Type B pancreatic cell (in vitro differentiated cells): ENCODE measurements around the gene HMOX1. TPM values are rescaled to one million over a fixed set of nuclear protein-coding genes. Genes with fewer than 3 reads are reported as not detected.

ENCODE experiments used
- DNase-seq: peaks from one replicate; pipeline ENCODE4 v3.0.0; 2021; ENCODE audit warnings: mixed read lengths; ENCODE audit not compliant: unreplicated experiment; ENCODE audit errors: extremely low spot score
- H3K27ac Mint-ChIP-seq: 2 replicates; pipeline ENCODE4 v1.8.0; 2021; ENCODE audit warnings: mild to moderate bottlenecking, mixed read lengths
- H3K27me3 Mint-ChIP-seq: 2 replicates; pipeline ENCODE4 v1.8.0; 2021; ENCODE audit warnings: mixed read lengths
- H3K36me3 Mint-ChIP-seq: 2 replicates; pipeline ENCODE4 v1.8.0; 2021; ENCODE audit warnings: mixed read lengths
- H3K4me1 Mint-ChIP-seq: one replicate; pipeline ENCODE4 v1.8.0; 2021; ENCODE audit warnings: mixed read lengths; ENCODE audit not compliant: unreplicated experiment
- H3K4me3 Mint-ChIP-seq: 2 replicates; pipeline ENCODE4 v1.8.0; 2021; ENCODE audit warnings: mild to moderate bottlenecking, mixed read lengths
- H3K9me3 Mint-ChIP-seq: 2 replicates; pipeline ENCODE4 v1.8.0; 2021; ENCODE audit warnings: mixed read lengths
- total RNA-seq: library from RNA; stranded (reverse); gene quantifications from 2 replicates; pipeline ENCODE4 v1.2.1, GENCODE V29; 2021; ENCODE audit warnings: low replicate concordance
- TF ChIP-seq, protein P1 (sequence below): fragments of 200-600 bp; sonication (generic); conservative IDR thresholded peaks from 2 replicates; pipeline ENCODE4 v1.5.0; 2021; ENCODE audit warnings: antibody characterized with exemption, mild to moderate bottlenecking

HMOX1 gene
- total RNA-seq, 1 donor from 2014 or later = 4.1 TPM

- Mint-ChIP-seq H3K27me3 (peaks cover 5% of the 10 kb centered on the region), H3K9me3 (no peaks in the 10 kb centered on the region), H3K27ac (no peak overlapping the region), H3K4me1 (peaks cover 20% of the 10 kb centered on the region), H3K36me3 (no peaks in the 10 kb centered on the region), H3K4me3 (no peak overlapping the region)
- DNase-seq = no peak
- TF ChIP-seq, protein P1, sequence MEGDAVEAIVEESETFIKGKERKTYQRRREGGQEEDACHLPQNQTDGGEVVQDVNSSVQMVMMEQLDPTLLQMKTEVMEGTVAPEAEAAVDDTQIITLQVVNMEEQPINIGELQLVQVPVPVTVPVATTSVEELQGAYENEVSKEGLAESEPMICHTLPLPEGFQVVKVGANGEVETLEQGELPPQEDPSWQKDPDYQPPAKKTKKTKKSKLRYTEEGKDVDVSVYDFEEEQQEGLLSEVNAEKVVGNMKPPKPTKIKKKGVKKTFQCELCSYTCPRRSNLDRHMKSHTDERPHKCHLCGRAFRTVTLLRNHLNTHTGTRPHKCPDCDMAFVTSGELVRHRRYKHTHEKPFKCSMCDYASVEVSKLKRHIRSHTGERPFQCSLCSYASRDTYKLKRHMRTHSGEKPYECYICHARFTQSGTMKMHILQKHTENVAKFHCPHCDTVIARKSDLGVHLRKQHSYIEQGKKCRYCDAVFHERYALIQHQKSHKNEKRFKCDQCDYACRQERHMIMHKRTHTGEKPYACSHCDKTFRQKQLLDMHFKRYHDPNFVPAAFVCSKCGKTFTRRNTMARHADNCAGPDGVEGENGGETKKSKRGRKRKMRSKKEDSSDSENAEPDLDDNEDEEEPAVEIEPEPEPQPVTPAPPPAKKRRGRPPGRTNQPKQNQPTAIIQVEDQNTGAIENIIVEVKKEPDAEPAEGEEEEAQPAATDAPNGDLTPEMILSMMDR = no peak
These were observed 32.8 kb upstream of the HMOX1 start for GRCh38 chr22:35348026-35348590.

GRCh38 chr22:35348703-35349102 lies 32.2 kb upstream of the HMOX1 start:
- no peak overlapping the region for H3K27ac Mint-ChIP-seq
- H3K36me3 Mint-ChIP-seq = no peaks in the 10 kb centered on the region
- no peak for DNase-seq
- H3K9me3 Mint-ChIP-seq = no peaks in the 10 kb centered on the region
- H3K27me3 Mint-ChIP-seq = peaks cover 5% of the 10 kb centered on the region
- no peak overlapping the region for H3K4me3 Mint-ChIP-seq
- TF ChIP-seq, protein P1 = no peak
- H3K4me1 Mint-ChIP-seq = peaks cover 20% of the 10 kb centered on the region

GRCh38 chr22:35349368-35349703 lies 31.6 kb upstream of the HMOX1 start:
- no peaks in the 10 kb centered on the region for H3K36me3 Mint-ChIP-seq
- DNase-seq = no peak
- TF ChIP-seq, protein P1 = no peak
- H3K4me1 Mint-ChIP-seq = peaks cover 20% of the 10 kb centered on the region
- peak overlapping the region; percentile 20 for H3K4me3 Mint-ChIP-seq
- H3K27ac Mint-ChIP-seq = peak overlapping the region; percentile 39
- peaks cover 5% of the 10 kb centered on the region for H3K27me3 Mint-ChIP-seq
- H3K9me3 Mint-ChIP-seq = no peaks in the 10 kb centered on the region

DNA sequence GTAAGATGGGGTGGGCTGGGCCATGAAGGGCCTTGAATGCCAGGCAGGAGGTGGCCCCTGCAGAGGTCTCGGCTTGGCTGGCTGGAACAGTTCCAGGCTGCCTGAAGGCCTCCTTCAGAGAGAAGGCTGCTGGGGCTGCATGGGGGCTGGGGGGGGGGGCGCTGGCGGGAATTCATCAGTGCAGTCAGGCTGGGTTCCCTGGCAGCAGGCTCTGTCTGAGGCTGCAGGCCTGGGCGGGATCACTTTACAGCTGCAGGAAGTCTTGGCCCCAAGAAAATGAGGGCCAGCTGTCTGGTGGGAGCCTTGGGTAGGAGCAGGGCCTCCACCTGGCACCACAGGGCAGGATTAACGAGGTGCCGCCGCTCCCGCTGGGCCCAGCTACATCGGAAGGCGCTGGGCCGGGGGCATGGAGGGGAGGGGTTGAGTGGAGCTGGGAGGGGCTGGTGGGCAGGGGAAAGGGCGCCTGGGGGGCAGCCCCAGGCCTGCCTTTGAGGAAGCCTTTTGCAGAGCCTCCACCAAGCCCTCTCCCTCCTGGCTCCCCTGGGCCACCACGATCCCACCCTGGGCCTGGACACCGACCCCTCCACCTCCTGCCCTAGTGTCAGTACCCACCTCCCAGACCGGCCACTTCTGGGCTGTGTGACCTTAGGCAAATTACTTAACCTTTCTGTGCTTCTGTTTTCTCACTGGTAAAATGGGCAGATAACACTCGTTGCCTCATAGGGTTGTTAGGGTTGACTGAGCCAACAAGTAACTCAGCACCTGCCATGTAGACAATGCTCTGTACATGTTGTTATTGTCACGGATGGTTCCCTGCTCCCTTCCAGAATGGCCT lies 31.0 kb upstream of the HMOX1 start:
- DNase-seq = no peak
- Mint-ChIP-seq H3K36me3 (no peaks in the 10 kb centered on the region), H3K4me1 (peaks cover 20% of the 10 kb centered on the region), H3K4me3 (peak overlapping the region; percentile 34), H3K9me3 (no peaks in the 10 kb centered on the region), H3K27ac (peak overlapping the region; percentile 81), H3K27me3 (peaks cover 5% of the 10 kb centered on the region)
- TF ChIP-seq, protein P1 = no peak

- H3K4me1 Mint-ChIP-seq = peaks cover 24% of the 10 kb centered on the region
- H3K36me3 Mint-ChIP-seq = no peaks in the 10 kb centered on the region
- DNase-seq = peak; percentile 95
- peak overlapping the region; percentile 81 for H3K27ac Mint-ChIP-seq
- TF ChIP-seq, protein P1 = peak; percentile 99
- H3K27me3 Mint-ChIP-seq = peaks cover 5% of the 10 kb centered on the region
- no peaks in the 10 kb centered on the region for H3K9me3 Mint-ChIP-seq
- peak overlapping the region; percentile 91 for H3K4me3 Mint-ChIP-seq
These were observed 30.1 kb upstream of the HMOX1 start for GRCh38 chr22:35350539-35351503.
